CD4-positive, alpha-beta T cell treated with Interleukin-15 for 1 hour (primary cell): ENCODE results near the gene CEP83.

ENCODE experiments used
- DNase-seq: peaks from one replicate; pipeline ENCODE4 v3.0.0-alpha.2; 2020

The CEP83 gene

GRCh38 chr12:94304566-94305061 lies 155.1 kb downstream of the CEP83 start:
- no peak for DNase-seq

- no peak for DNase-seq
Observed at GRCh38 chr12:94304012-94304411, 155.7 kb downstream of the CEP83 start.

GRCh38 chr12:94299846-94300245 lies 159.8 kb downstream of the CEP83 start:
- DNase-seq, result no peak

GRCh38 chr12:94297876-94298505 lies 161.7 kb downstream of the CEP83 start:
- DNase-seq, result no peak

GRCh38 chr12:94297096-94297699 lies 162.5 kb downstream of the CEP83 start:
- no peak for DNase-seq

- no peak for DNase-seq
Observed at GRCh38 chr12:94290353-94290752, 169.3 kb downstream of the CEP83 start.

GRCh38 chr12:94289461-94290312 lies 170.0 kb downstream of the CEP83 start:
- DNase-seq, result no peak

- DNase-seq, result no peak
Observed at GRCh38 chr12:94287245-94287628, 172.4 kb downstream of the CEP83 start.

- no peak for DNase-seq
Observed at GRCh38 chr12:94286583-94287244, 173.0 kb downstream of the CEP83 start.

GRCh38 chr12:94285943-94286582 lies 173.6 kb downstream of the CEP83 start:
- DNase-seq, result no peak

- no peak for DNase-seq
Observed at GRCh38 chr12:94284859-94285258, 174.8 kb downstream of the CEP83 start.

- DNase-seq, result no peak
Observed at GRCh38 chr12:94284046-94284445, 175.6 kb downstream of the CEP83 start.

- no peak for DNase-seq
Observed at GRCh38 chr12:94282675-94283074, 177.0 kb downstream of the CEP83 start.

GRCh38 chr12:94280063-94280462 lies 179.6 kb downstream of the CEP83 start:
- no peak for DNase-seq

- DNase-seq, result no peak
Observed at GRCh38 chr12:94277426-94278000, 182.2 kb downstream of the CEP83 start.

GRCh38 chr12:94276725-94277124 lies 182.9 kb downstream of the CEP83 start:
- DNase-seq, result no peak

- no peak for DNase-seq
Observed at GRCh38 chr12:94273272-94273671, 186.4 kb downstream of the CEP83 start.

- DNase-seq, result no peak
Observed at GRCh38 chr12:94272280-94272679, 187.4 kb downstream of the CEP83 start.

- no peak for DNase-seq
Observed at GRCh38 chr12:94271351-94271750, 188.3 kb downstream of the CEP83 start.

GRCh38 chr12:94269316-94269999 lies 190.2 kb downstream of the CEP83 start:
- DNase-seq, result no peak

- no peak for DNase-seq
Observed at GRCh38 chr12:94267921-94268471, 191.7 kb downstream of the CEP83 start.

- no peak for DNase-seq
Observed at GRCh38 chr12:94267537-94267872, 192.2 kb downstream of the CEP83 start.
